A673 (cell line): ENCODE measurements around the gene CYTH1. TPM values are rescaled to one million over a fixed set of nuclear protein-coding genes. Genes with fewer than 3 reads are reported as not detected.

Source experiments
- BruUV-seq: library from RNA; stranded (reverse); fragments of 400-500 nt; replicated peaks from 2 replicates; lab custom pipeline; 2021; lab: Mats Ljungman, UMichigan
- CTCF ChIA-PET: fragments of 300-600 bp; sonication (Branson Sonifier 250); formaldehyde crosslinking; loops from one replicate; lab custom pipeline; 2022; ENCODE audit warnings: antibody characterized with exemption; lab: Charles Lee
- POLR2A ChIA-PET: fragments of 300-600 bp; sonication (Branson Sonifier 250); formaldehyde crosslinking; loops from one replicate; lab custom pipeline; 2022; ENCODE audit warnings: antibody characterized with exemption; ENCODE audit not compliant: low non-redundant PET; lab: Charles Lee
- DNase-seq: peaks from one replicate; pipeline ENCODE4 v3.0.0-alpha.2; 2015; ENCODE audit warnings: low spot score
- H3K27ac ChIP-seq: fragments of 200-600 bp; sonication (generic); 2 replicates; pipeline ENCODE4 v1.5.1; 2016; ENCODE audit warnings: mixed run types, low read depth, mild to moderate bottlenecking, mixed read lengths, antibody characterized with exemption, low read length; ENCODE audit not compliant: poor library complexity, severe bottlenecking
- H3K27me3 ChIP-seq: fragments of 200-600 bp; sonication (generic); replicated peaks from 2 replicates; pipeline ENCODE4 v1.6.1; 2017; ENCODE audit warnings: mixed run types, low read depth, mild to moderate bottlenecking, mixed read lengths, antibody characterized with exemption, low read length; ENCODE audit not compliant: insufficient read depth, poor library complexity
- H3K36me3 ChIP-seq: fragments of 200-600 bp; sonication (generic); 2 replicates; pipeline ENCODE4 v1.6.1; 2016; ENCODE audit warnings: mixed run types, mild to moderate bottlenecking, mixed read lengths, antibody characterized with exemption, low read length; ENCODE audit not compliant: insufficient read depth, poor library complexity, severe bottlenecking
- H3K4me1 ChIP-seq: fragments of 200-600 bp; sonication (generic); 2 replicates; pipeline ENCODE4 v1.6.1; 2017; ENCODE audit warnings: mixed run types, mild to moderate bottlenecking, mixed read lengths, antibody characterized with exemption, low read length; ENCODE audit not compliant: insufficient read depth, poor library complexity, severe bottlenecking
- H3K4me3 ChIP-seq: fragments of 200-600 bp; sonication (generic); 2 replicates; pipeline ENCODE4 v1.5.1; 2016; ENCODE audit warnings: low read depth, mixed run types, mild to moderate bottlenecking, mixed read lengths, low read length; ENCODE audit not compliant: poor library complexity, severe bottlenecking
- H3K9me3 ChIP-seq: fragments of 200-600 bp; sonication (generic); 2 replicates; pipeline ENCODE4 v1.6.1; 2016; ENCODE audit warnings: mixed run types, low read depth, mild to moderate bottlenecking, mixed read lengths, antibody characterized with exemption, low read length; ENCODE audit not compliant: poor library complexity, severe bottlenecking
- CTCF ChIP-seq: fragments of 300-800, 200-600 bp; sonication (generic); conservative IDR thresholded peaks from 2 replicates; pipeline ENCODE4 v1.5.1; 2017; ENCODE audit warnings: low read depth, mild to moderate bottlenecking, antibody characterized with exemption, low read length, moderate library complexity, mixed read lengths
- EZH2 ChIP-seq: fragments of 200-600 bp; sonication (generic); IDR thresholded peaks from 2 replicates; pipeline ENCODE4 v1.6.1; 2017; ENCODE audit warnings: borderline replicate concordance, low read depth, mild to moderate bottlenecking, mixed read lengths, antibody characterized with exemption, low read length; ENCODE audit not compliant: poor library complexity, severe bottlenecking
- intact Hi-C: fragments of 100-400 bp; cut with micrococcal nuclease; formaldehyde crosslinking; loops from one replicate; pipeline ENCODE4 v1.10.0; 2022; ENCODE audit not compliant: unreplicated experiment
- total RNA-seq: library from RNA; stranded (reverse); gene quantifications from 2 replicates; pipeline ENCODE4 v1.2.3, GENCODE V29; 2021

The CYTH1 gene
- total RNA-seq, 1 experiment from 2014 or later = 17.9 TPM

- Histone ChIP-seq H3K4me3 (no peak overlapping the region), H3K9me3 (no peaks in the 10 kb centered on the region), H3K27me3 (no peaks in the 10 kb centered on the region), H3K4me1 (peaks cover 21% of the 10 kb centered on the region), H3K36me3 (no peaks in the 10 kb centered on the region), H3K27ac (no peak overlapping the region)
- no peak for DNase-seq
- TF ChIP-seq CTCF (no peak), EZH2 (no peak)
- BruUV-seq = no TSS peak
- POLR2A ChIA-PET = interaction anchor here (0.7 kb wide), 1 partner anchor 52 kb away, joined by 11 read pairs; no protein-coding TSS in a partner anchor
- intact Hi-C loops = no loop called here
- CTCF ChIA-PET = no interaction called here
Observed at GRCh38 chr17:78732354-78732753, 49.7 kb downstream of the CYTH1 start.

DNA sequence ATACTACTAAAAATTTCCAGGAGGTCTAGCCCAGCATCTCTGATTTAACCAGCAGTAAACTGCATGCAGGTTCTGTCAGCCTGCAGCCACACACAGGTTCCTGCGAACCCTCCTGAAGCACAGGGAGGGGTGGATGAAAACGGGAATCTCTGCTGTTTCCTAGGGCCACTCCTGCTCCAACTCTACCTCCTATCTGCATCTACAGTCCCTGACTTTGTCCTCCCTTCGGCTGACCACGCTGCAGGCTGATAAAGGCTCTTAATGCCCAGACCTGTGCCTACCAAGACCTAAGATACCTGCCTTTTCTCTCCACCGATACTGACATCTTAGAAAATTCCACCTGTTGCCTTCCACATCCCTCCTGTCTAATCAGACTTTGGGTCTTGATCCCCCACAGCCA, 50.2 kb downstream of the CYTH1 start:
- no peak overlapping the region for H3K4me3 ChIP-seq
- BruUV-seq = no TSS peak
- H3K36me3 ChIP-seq = no peaks in the 10 kb centered on the region
- peaks cover 17% of the 10 kb centered on the region for H3K4me1 ChIP-seq
- ChIA-PET POLR2A (no interaction called here), CTCF (no interaction called here)
- H3K27ac ChIP-seq = no peak overlapping the region
- TF ChIP-seq EZH2 (no peak), CTCF (no peak)
- no peak for DNase-seq
- intact Hi-C loops = no loop called here
- H3K27me3 ChIP-seq = no peaks in the 10 kb centered on the region
- no peaks in the 10 kb centered on the region for H3K9me3 ChIP-seq

DNA sequence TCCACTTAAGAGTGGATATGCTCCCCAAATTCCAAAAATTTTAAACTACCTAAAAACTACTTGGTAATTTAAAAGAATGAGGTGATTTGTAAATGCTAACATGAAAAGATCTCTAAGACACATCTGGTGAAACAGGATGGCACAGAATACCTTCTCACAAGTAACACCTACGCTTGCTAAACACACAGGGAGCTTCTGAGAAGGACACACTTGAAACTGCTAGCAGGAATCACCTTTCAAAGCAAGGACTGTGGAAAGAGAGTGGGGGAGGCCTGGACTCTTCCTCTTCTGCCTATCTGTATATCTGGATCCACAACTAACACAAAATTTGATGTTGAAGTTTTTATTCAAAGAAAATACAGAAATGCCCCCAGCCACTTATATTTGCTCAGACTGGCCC, 52.4 kb downstream of the CYTH1 start:
- TF ChIP-seq CTCF (no peak), EZH2 (no peak)
- Histone ChIP-seq H3K27ac (no peak overlapping the region), H3K9me3 (no peaks in the 10 kb centered on the region), H3K4me3 (no peak overlapping the region), H3K27me3 (no peaks in the 10 kb centered on the region), H3K4me1 (peaks cover 4% of the 10 kb centered on the region), H3K36me3 (no peaks in the 10 kb centered on the region)
- no TSS peak for BruUV-seq
- POLR2A ChIA-PET = no interaction called here
- DNase-seq = no peak
- CTCF ChIA-PET = no interaction called here
- intact Hi-C loops = no loop called here
